ENCODE results near the gene WWOX.

WWOX gene

GRCh38 chr16:79008036-79008868 lies 908.8 kb downstream of the WWOX start:
- no peaks in the 10 kb centered on the region for H3K36me3 ChIP-seq (ENCODE audit: control insufficient read depth, insufficient read depth, low read length)
- H3K27me3 ChIP-seq (ENCODE audit: control insufficient read depth, insufficient read depth, low read length), result no peaks in the 10 kb centered on the region
- no peak overlapping the region for H3K4me3 ChIP-seq (ENCODE audit: low read depth, low read length)
- no peak overlapping the region for H3K9ac ChIP-seq (ENCODE audit: low read depth, low read length)
- no peaks in the 10 kb centered on the region for H3K4me1 ChIP-seq (ENCODE audit: control insufficient read depth, insufficient read depth, low read length)
- H3K9me3 ChIP-seq (ENCODE audit: control insufficient read depth, insufficient read depth, low read length), result no peaks in the 10 kb centered on the region

GRCh38 chr16:79008869-79009179 lies 909.4 kb downstream of the WWOX start:
- Histone ChIP-seq H3K9me3 (ENCODE audit: control insufficient read depth, insufficient read depth, low read length) (no peaks in the 10 kb centered on the region), H3K9ac (ENCODE audit: low read depth, low read length) (no peak overlapping the region), H3K27me3 (ENCODE audit: control insufficient read depth, insufficient read depth, low read length) (no peaks in the 10 kb centered on the region), H3K4me3 (ENCODE audit: low read depth, low read length) (no peak overlapping the region), H3K36me3 (ENCODE audit: control insufficient read depth, insufficient read depth, low read length) (no peaks in the 10 kb centered on the region), H3K4me1 (ENCODE audit: control insufficient read depth, insufficient read depth, low read length) (no peaks in the 10 kb centered on the region)

GRCh38 chr16:79009896-79010295 lies 910.4 kb downstream of the WWOX start:
- no peak overlapping the region for H3K4me3 ChIP-seq (ENCODE audit: low read depth, low read length)
- no peak overlapping the region for H3K9ac ChIP-seq (ENCODE audit: low read depth, low read length)
- H3K27me3 ChIP-seq (ENCODE audit: control insufficient read depth, insufficient read depth, low read length), result no peaks in the 10 kb centered on the region
- H3K4me1 ChIP-seq (ENCODE audit: control insufficient read depth, insufficient read depth, low read length), result no peaks in the 10 kb centered on the region
- H3K36me3 ChIP-seq (ENCODE audit: control insufficient read depth, insufficient read depth, low read length), result no peaks in the 10 kb centered on the region
- H3K9me3 ChIP-seq (ENCODE audit: control insufficient read depth, insufficient read depth, low read length), result no peaks in the 10 kb centered on the region

DNA sequence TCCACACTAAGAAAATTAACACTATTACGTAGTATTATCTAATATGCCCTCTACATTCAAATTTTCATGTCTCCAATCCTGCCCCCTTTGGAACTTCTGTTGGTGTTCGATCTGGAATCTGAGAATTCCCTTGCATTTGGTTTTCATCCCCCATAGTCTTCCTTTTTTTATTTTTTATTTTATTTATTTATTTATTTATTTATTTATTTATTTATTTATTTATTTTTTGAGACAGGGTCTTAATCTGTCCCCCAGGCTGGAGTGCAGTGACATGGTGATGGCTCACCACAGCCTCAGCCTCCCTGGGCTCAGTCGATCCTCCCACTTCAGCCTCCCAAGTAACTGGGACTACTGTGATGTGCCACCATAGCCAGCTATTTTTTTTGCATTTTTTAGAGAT lies 911.8 kb downstream of the WWOX start:
- no peaks in the 10 kb centered on the region for H3K9me3 ChIP-seq (ENCODE audit: control insufficient read depth, insufficient read depth, low read length)
- no peaks in the 10 kb centered on the region for H3K4me1 ChIP-seq (ENCODE audit: control insufficient read depth, insufficient read depth, low read length)
- no peaks in the 10 kb centered on the region for H3K27me3 ChIP-seq (ENCODE audit: control insufficient read depth, insufficient read depth, low read length)
- no peak overlapping the region for H3K4me3 ChIP-seq (ENCODE audit: low read depth, low read length)
- H3K36me3 ChIP-seq (ENCODE audit: control insufficient read depth, insufficient read depth, low read length), result no peaks in the 10 kb centered on the region
- H3K9ac ChIP-seq (ENCODE audit: low read depth, low read length), result no peak overlapping the region

DNA sequence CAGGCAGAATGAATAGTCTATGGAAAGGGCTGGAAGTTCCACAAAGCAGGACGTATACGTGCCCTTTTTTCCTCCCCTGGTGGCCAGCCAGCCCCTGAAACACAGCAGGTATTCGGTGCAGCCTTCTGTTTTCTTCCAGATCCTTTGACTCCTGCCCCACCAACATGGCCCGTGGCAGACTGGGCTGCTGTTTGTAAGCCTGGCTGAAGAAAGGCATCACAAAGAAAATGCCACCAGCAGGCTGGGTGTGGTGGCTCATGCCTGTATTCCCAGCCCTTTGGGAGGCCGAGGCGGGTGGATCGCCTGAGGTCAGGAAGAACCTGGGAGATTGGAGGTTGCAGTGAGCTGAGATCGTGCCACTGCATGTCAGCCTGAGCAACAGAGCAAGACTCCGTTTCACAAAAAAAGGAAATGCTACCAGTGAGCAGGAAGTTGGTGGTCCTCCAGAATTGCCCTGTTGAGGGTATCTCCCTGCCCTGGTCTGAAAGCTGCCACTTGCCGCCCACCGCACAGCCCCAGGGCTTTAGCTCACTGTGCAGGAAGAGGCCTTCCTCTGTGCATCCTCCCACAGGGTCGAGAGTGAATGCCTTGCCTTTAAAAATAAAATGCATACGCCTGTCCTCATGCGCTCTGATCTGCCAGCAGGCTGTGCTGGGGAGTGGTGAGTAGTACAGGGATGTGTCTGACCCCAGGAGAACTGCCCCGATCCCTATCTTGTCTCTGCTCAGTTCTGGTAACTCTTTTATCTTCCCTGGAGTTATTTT lies 913.4 kb downstream of the WWOX start:
- no peak overlapping the region for H3K9ac ChIP-seq (ENCODE audit: low read depth, low read length)

DNA sequence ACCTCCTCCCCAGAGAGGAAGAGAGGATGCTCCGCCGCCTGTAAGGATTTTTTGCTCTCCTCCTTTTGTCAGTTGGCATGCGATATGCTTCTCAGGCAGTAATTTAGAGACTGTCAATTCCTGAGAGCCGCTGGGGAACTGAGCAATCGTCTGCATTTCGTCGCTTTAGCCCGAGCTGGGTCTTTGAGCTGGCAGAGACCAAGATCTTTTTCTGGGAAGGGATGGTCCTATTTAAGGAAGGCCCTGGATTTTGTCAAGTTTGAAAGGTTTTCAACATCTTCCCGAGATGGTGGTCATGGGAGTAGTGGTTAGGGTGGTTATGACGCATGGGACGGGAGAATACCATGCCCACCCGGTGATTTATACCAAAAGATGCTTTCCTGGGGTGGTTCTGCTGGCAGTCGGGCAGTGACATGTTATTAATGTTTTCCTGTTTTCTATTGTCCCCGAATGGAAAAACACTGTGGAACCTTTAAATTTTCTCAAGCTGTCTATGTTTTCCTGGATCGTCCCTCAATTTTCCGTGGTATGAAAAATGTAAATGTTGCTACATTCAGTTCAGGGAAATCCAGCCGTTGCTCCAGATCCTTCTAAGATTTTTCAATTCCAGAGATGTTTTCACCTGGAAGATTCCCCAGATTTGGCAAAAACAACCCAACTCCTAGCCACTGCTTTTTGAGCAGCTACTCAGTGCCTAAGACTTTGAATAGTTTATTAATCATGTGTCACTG lies 914.6 kb downstream of the WWOX start:
- Histone ChIP-seq H3K4me3 (ENCODE audit: low read depth, low read length) (no peak overlapping the region), H3K9ac (ENCODE audit: low read depth, low read length) (no peak overlapping the region), H3K36me3 (ENCODE audit: control insufficient read depth, insufficient read depth, low read length) (no peaks in the 10 kb centered on the region)

More for the DNA sequence above, 913.4 kb downstream of the WWOX start:
- Histone ChIP-seq H3K4me1 (ENCODE audit: control insufficient read depth, insufficient read depth, low read length) (no peaks in the 10 kb centered on the region), H3K9me3 (ENCODE audit: control insufficient read depth, insufficient read depth, low read length) (no peaks in the 10 kb centered on the region), H3K27me3 (ENCODE audit: control insufficient read depth, insufficient read depth, low read length) (no peaks in the 10 kb centered on the region), H3K4me3 (ENCODE audit: low read depth, low read length) (no peak overlapping the region), H3K36me3 (ENCODE audit: control insufficient read depth, insufficient read depth, low read length) (no peaks in the 10 kb centered on the region)

GRCh38 chr16:79018650-79019429 lies 919.4 kb downstream of the WWOX start:
- Histone ChIP-seq H3K9ac (ENCODE audit: low read depth, low read length) (no peak overlapping the region), H3K4me3 (ENCODE audit: low read depth, low read length) (no peak overlapping the region), H3K9me3 (ENCODE audit: control insufficient read depth, insufficient read depth, low read length) (no peaks in the 10 kb centered on the region), H3K4me1 (ENCODE audit: control insufficient read depth, insufficient read depth, low read length) (no peaks in the 10 kb centered on the region), H3K36me3 (ENCODE audit: control insufficient read depth, insufficient read depth, low read length) (no peaks in the 10 kb centered on the region), H3K27me3 (ENCODE audit: control insufficient read depth, insufficient read depth, low read length) (no peaks in the 10 kb centered on the region)

More for the DNA sequence above, 914.6 kb downstream of the WWOX start:
- Histone ChIP-seq H3K27me3 (ENCODE audit: control insufficient read depth, insufficient read depth, low read length) (no peaks in the 10 kb centered on the region), H3K9me3 (ENCODE audit: control insufficient read depth, insufficient read depth, low read length) (no peaks in the 10 kb centered on the region), H3K4me1 (ENCODE audit: control insufficient read depth, insufficient read depth, low read length) (no peaks in the 10 kb centered on the region)

GRCh38 chr16:79019431-79019830 lies 920.0 kb downstream of the WWOX start:
- no peaks in the 10 kb centered on the region for H3K27me3 ChIP-seq (ENCODE audit: control insufficient read depth, insufficient read depth, low read length)
- H3K9me3 ChIP-seq (ENCODE audit: control insufficient read depth, insufficient read depth, low read length), result no peaks in the 10 kb centered on the region
- H3K4me3 ChIP-seq (ENCODE audit: low read depth, low read length), result no peak overlapping the region
- no peaks in the 10 kb centered on the region for H3K4me1 ChIP-seq (ENCODE audit: control insufficient read depth, insufficient read depth, low read length)
- no peak overlapping the region for H3K9ac ChIP-seq (ENCODE audit: low read depth, low read length)
- H3K36me3 ChIP-seq (ENCODE audit: control insufficient read depth, insufficient read depth, low read length), result no peaks in the 10 kb centered on the region

DNA sequence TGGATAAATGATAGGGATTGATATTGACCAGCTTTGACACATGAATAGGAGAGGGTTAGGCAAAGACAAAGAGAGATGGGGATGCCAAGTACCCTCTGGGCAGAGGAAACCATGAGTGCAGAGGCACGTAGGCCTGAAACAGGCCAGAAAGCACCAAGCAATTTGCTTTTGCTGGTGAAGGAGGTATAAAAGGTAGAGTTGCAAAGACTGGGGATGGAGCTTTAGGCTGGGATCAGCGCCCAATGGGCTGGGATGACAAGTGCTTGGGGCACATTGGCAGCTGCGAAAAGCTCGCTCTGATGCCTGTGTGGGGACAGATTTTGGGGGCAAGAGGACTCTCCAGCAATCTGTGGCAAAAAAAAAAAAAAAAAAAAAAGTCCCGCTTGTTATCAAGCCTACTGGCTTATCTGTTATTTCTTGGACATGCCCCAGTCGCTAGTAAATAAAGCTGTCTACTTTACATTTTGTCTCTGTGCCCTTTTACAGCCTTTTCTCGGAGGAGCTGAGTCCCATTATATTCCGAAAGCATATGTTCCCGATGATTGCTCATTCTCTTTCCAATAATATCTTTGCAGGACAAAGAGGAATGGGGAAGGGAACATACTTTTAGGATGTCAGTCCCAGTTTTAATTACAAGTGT lies 922.7 kb downstream of the WWOX start:
- no peak overlapping the region for H3K9ac ChIP-seq (ENCODE audit: low read depth, low read length)

GRCh38 chr16:79026117-79026516 lies 926.7 kb downstream of the WWOX start:
- Histone ChIP-seq H3K9me3 (ENCODE audit: control insufficient read depth, insufficient read depth, low read length) (no peaks in the 10 kb centered on the region), H3K4me3 (ENCODE audit: low read depth, low read length) (no peak overlapping the region), H3K9ac (ENCODE audit: low read depth, low read length) (no peak overlapping the region), H3K36me3 (ENCODE audit: control insufficient read depth, insufficient read depth, low read length) (peaks cover 3% of the 10 kb centered on the region), H3K4me1 (ENCODE audit: control insufficient read depth, insufficient read depth, low read length) (no peaks in the 10 kb centered on the region), H3K27me3 (ENCODE audit: control insufficient read depth, insufficient read depth, low read length) (no peaks in the 10 kb centered on the region)

More for the DNA sequence above, 922.7 kb downstream of the WWOX start:
- Histone ChIP-seq H3K9me3 (ENCODE audit: control insufficient read depth, insufficient read depth, low read length) (no peaks in the 10 kb centered on the region), H3K36me3 (ENCODE audit: control insufficient read depth, insufficient read depth, low read length) (no peaks in the 10 kb centered on the region), H3K27me3 (ENCODE audit: control insufficient read depth, insufficient read depth, low read length) (no peaks in the 10 kb centered on the region), H3K4me1 (ENCODE audit: control insufficient read depth, insufficient read depth, low read length) (no peaks in the 10 kb centered on the region), H3K4me3 (ENCODE audit: low read depth, low read length) (no peak overlapping the region)

GRCh38 chr16:79036541-79036940 lies 937.1 kb downstream of the WWOX start:
- no peaks in the 10 kb centered on the region for H3K36me3 ChIP-seq (ENCODE audit: control insufficient read depth, insufficient read depth, low read length)

More at GRCh38 chr16:79036541-79036940, 937.1 kb downstream of the WWOX start:
- H3K4me3 ChIP-seq (ENCODE audit: low read depth, low read length), result no peak overlapping the region
- H3K4me1 ChIP-seq (ENCODE audit: control insufficient read depth, insufficient read depth, low read length), result no peaks in the 10 kb centered on the region
- no peaks in the 10 kb centered on the region for H3K9me3 ChIP-seq (ENCODE audit: control insufficient read depth, insufficient read depth, low read length)
- H3K9ac ChIP-seq (ENCODE audit: low read depth, low read length), result no peak overlapping the region
- no peaks in the 10 kb centered on the region for H3K27me3 ChIP-seq (ENCODE audit: control insufficient read depth, insufficient read depth, low read length)
